Measurements from ENCODE around the gene DHX8. TPM values are rescaled to one million over a fixed set of nuclear protein-coding genes. Genes with fewer than 3 reads are reported as not detected.
A peak's percentile ranks its signal among the peaks of the same experiment; 100 is the strongest.

DHX8 gene
- total and polyA plus RNA-seq, 2 of the 4 experiments (the other 2 are of a cell fraction): 21.8 to 50.0 TPM

- Histone ChIP-seq H4K5ac (ENCODE audit: low read depth, low read length) (no peak overlapping the region), H4K8ac (ENCODE audit: low read depth in 2 of 2, low read length in 2 of 2) (no peak overlapping the region), H4K20me1 (ENCODE audit: insufficient read depth, low read length) (peaks cover 3% of the 10 kb centered on the region; the same call in 1 of the 2 replicates), H3K18ac (ENCODE audit: low read depth, low read length) (no peak overlapping the region), H2AK5ac (ENCODE audit: low read depth, low read length) (no peak overlapping the region), H3K23ac (ENCODE audit: low read depth, low read length) (no peak overlapping the region), H3K4me1 (ENCODE audit: control insufficient read depth, insufficient read depth, low read length) (peaks cover 2% of the 10 kb centered on the region), H2BK120ac (ENCODE audit: low read depth, low read length) (no peak overlapping the region), H3K9me3 (ENCODE audit: control insufficient read depth, insufficient read depth, low read length) (no peaks in the 10 kb centered on the region), H3K79me1 (ENCODE audit: low read depth in 1 of 2, low read length in 2 of 2) (no peaks in the 10 kb centered on the region), H3K14ac (replicated peaks; ENCODE audit: low read depth, low read length) (no peak overlapping the region), H3K4me2 (ENCODE audit: low read depth, low read length) (no peak overlapping the region), H3K9ac (ENCODE audit: low read depth, low read length) (no peak overlapping the region), H3K4me3 (ENCODE audit: insufficient read depth, low read depth, low read length) (no peak overlapping the region), H2BK15ac (ENCODE audit: low read depth, low read length) (no peak overlapping the region), H2BK5ac (ENCODE audit: low read depth, low read length, poor library complexity, severe bottlenecking) (no peak overlapping the region), H2AFZ (replicated peaks; ENCODE audit: low read length, poor library complexity) (no peak overlapping the region), H3K9me1 (ENCODE audit: insufficient read depth, low read length) (peaks cover 4% of the 10 kb centered on the region), H3K27me3 (ENCODE audit: control insufficient read depth, insufficient read depth, low read length) (no peaks in the 10 kb centered on the region), H3K56ac (ENCODE audit: extremely low read depth, insufficient read depth, low read length) (no peak overlapping the region), H3K27ac (ENCODE audit: insufficient read depth, low read length) (no peak overlapping the region), H2AK9ac (replicated peaks; ENCODE audit: low read depth, low read length, poor library complexity) (no peak overlapping the region), H3K36me3 (ENCODE audit: control insufficient read depth, insufficient read depth, low read length) (no peaks in the 10 kb centered on the region), H4K91ac (ENCODE audit: insufficient read depth, low read depth, low read length) (no peak overlapping the region), H3K4ac (ENCODE audit: low read depth, low read length) (no peak overlapping the region), H2BK20ac (ENCODE audit: low read depth, low read length) (no peak overlapping the region)
- ATAC-seq (ENCODE audit: low read depth) (no peak), DNase-seq (peak; percentile 19)
- ChIA-PET POLR2A (ENCODE audit: unreplicated experiment) (no interaction called here), CTCF (interaction anchor here (8.7 kb wide), 1 partner anchor 101 kb away, joined by 82 read pairs; no protein-coding TSS in a partner anchor)
- TF ChIP-seq MXI1 (IDR thresholded peaks at IDR 0.05; ENCODE audit: borderline replicate concordance, low read depth, low read length) (no peak), RFX5 (IDR thresholded peaks at IDR 0.05; ENCODE audit: low read depth, low read length) (no peak), SMC3 (IDR thresholded peaks at IDR 0.05; ENCODE audit: low read depth, low read length) (no peak), USF2 (IDR thresholded peaks at IDR 0.05; ENCODE audit: low read depth, low read length) (no peak), BHLHE40 (IDR thresholded peaks at IDR 0.05; ENCODE audit: low read depth, low read length) (no peak), NFE2L2 (IDR thresholded peaks at IDR 0.05; ENCODE audit: low read depth, low read length) (no peak), FOS (IDR thresholded peaks at IDR 0.05; ENCODE audit: low read depth, low read length) (no peak), RCOR1 (IDR thresholded peaks at IDR 0.05; ENCODE audit: insufficient replicate concordance, low read length) (no peak), CEBPB (IDR thresholded peaks at IDR 0.05; ENCODE audit: low read depth, low read length) (no peak), MAZ (IDR thresholded peaks at IDR 0.05; ENCODE audit: borderline replicate concordance, low read depth, low read length) (no peak), ELK1 (IDR thresholded peaks at IDR 0.05; ENCODE audit: borderline replicate concordance, low read depth, low read length) (no peak), CHD1 (IDR thresholded peaks at IDR 0.05; ENCODE audit: low read depth, low read length) (no peak), RAD21 (IDR thresholded peaks at IDR 0.05; ENCODE audit: low read length) (no peak)
- WGBS, 2 experiments (ENCODE audit: extremely low coverage in 2 of 2, insufficient read length in 1 of 2): no CpG with 5 or more reads among the region's 5 CpGs
- dilution Hi-C loops (cut with HindIII; ENCODE audit: low sequenced_read_pairs, unreplicated experiment): no loop called here
- BruUV-seq (replicated peaks): no TSS peak
- intact Hi-C loops (cut with micrococcal nuclease): no loop called here
- in situ Hi-C loops (cut with MboI; ENCODE audit: low sequenced_read_pairs): no loop called here
Measured at GRCh38 chr17:43572368-43572980, 88.7 kb downstream of the DHX8 start.
